T-helper 9 cell (primary cell): ENCODE results near the gene CENPV.
"Not testable (repeated sequence)": the region's sequence is repeated elsewhere in the genome, so short reads cannot be mapped to it uniquely, and the experiment has no call there.

Source experiments
- DNase-seq: peaks from one replicate; pipeline ENCODE4 v3.0.0-alpha.2; 2020

CENPV gene

GRCh38 chr17:16312061-16312460, 41.2 kb downstream of the CENPV start:
- not testable (repeated sequence) for DNase-seq

GRCh38 chr17:16306211-16306610, 47.1 kb downstream of the CENPV start:
- no peak for DNase-seq

GRCh38 chr17:16304830-16305229, 48.4 kb downstream of the CENPV start:
- no peak for DNase-seq

- no peak for DNase-seq
These were observed 50.4 kb downstream of the CENPV start for GRCh38 chr17:16302856-16303255.

- no peak for DNase-seq
These were observed 51.1 kb downstream of the CENPV start for GRCh38 chr17:16301963-16302855.

- DNase-seq: no peak
These were observed 52.7 kb downstream of the CENPV start for GRCh38 chr17:16300554-16300953.

- no peak for DNase-seq
These were observed 55.1 kb downstream of the CENPV start for GRCh38 chr17:16298140-16298662.

- no peak for DNase-seq
These were observed 55.7 kb downstream of the CENPV start for GRCh38 chr17:16297367-16298139.

GRCh38 chr17:16296072-16296471, 57.2 kb downstream of the CENPV start:
- DNase-seq: not testable (repeated sequence)

GRCh38 chr17:16294560-16294959, 58.7 kb downstream of the CENPV start:
- no peak for DNase-seq

- DNase-seq: no peak
These were observed 59.3 kb downstream of the CENPV start for GRCh38 chr17:16293931-16294330.
